HEK293 (cell line): ENCODE results near the gene GPR132.
A peak's percentile ranks its signal among the peaks of the same experiment; 100 is the strongest.

Experiments
- CTCF ChIA-PET: fragments of 350-600 bp; formaldehyde crosslinking; extraction: SDS; loops from one replicate; lab custom pipeline; 2021; ENCODE audit warnings: antibody characterized with exemption; lab: Yijun Ruan, JAX
- POLR2A ChIA-PET: fragments of 300-600 bp; formaldehyde crosslinking; extraction: SDS; loops from one replicate; lab custom pipeline; 2020; ENCODE audit warnings: antibody characterized with exemption, inconsistent platforms; lab: Yijun Ruan, JAX
- H3K27ac ChIP-seq: fragments of 200-500 bp; sonication (Bioruptor generic); 2 replicates; pipeline ENCODE4 v1.5.1; 2014; ENCODE audit warnings: low read depth, low read length, control low read depth, inconsistent platforms; ENCODE audit errors: extremely low read depth
- H3K36me3 ChIP-seq, 2 experiments: fragments of 200-500 bp in 1 of 2; sonication (Bioruptor generic) in 1 of 2; 1 replicate in 1 of 2; 2 replicates in 1 of 2; pipeline ENCODE4 v1.5.1; 2014 to 2017; ENCODE audit warnings: inconsistent platforms in 2 of 2, low read length in 2 of 2; ENCODE audit not compliant: control insufficient read depth in 2 of 2, insufficient read depth in 1 of 2
- H3K4me1 ChIP-seq: fragments of 200-500 bp; sonication (Bioruptor generic); 2 replicates; pipeline ENCODE4 v1.5.1; 2014; ENCODE audit warnings: mild to moderate bottlenecking, low read length, inconsistent platforms; ENCODE audit not compliant: control insufficient read depth, insufficient read depth
- H3K4me3 ChIP-seq: 2 replicates; pipeline ENCODE4 v1.5.1; 2011; ENCODE audit warnings: low read depth, mild to moderate bottlenecking, control low read depth, low read length, moderate library complexity
- H3K9me3 ChIP-seq: fragments of 200-500 bp; sonication (Bioruptor generic); 2 replicates; pipeline ENCODE4 v1.5.1; 2014; ENCODE audit warnings: low read depth, low read length, inconsistent platforms; ENCODE audit not compliant: control insufficient read depth, insufficient read depth
- FEZF1 ChIP-seq: fragments of 450-650 bp; formaldehyde crosslinking; IDR thresholded peaks from 2 replicates; pipeline ENCODE4 v1.5.1; 2016; ENCODE audit warnings: missing biosample characterization, missing genetic modification characterization
- KLF16 ChIP-seq: fragments of 450-650 bp; formaldehyde crosslinking; IDR thresholded peaks from 2 replicates; pipeline ENCODE4 v1.5.1; 2017; ENCODE audit warnings: missing biosample characterization, missing genetic modification characterization
- OSR2 ChIP-seq: fragments of 450-650 bp; formaldehyde crosslinking; IDR thresholded peaks from 2 replicates; pipeline ENCODE4 v1.5.1; 2016; ENCODE audit warnings: missing biosample characterization, missing genetic modification characterization
- PRDM1 ChIP-seq: fragments of 450-650 bp; formaldehyde crosslinking; IDR thresholded peaks from 2 replicates; pipeline ENCODE4; 2016; ENCODE audit warnings: missing biosample characterization, missing genetic modification characterization
- SP3 ChIP-seq: fragments of 450-650 bp; formaldehyde crosslinking; IDR thresholded peaks from 2 replicates; pipeline ENCODE4 v1.5.1; 2016; ENCODE audit warnings: missing biosample characterization, missing genetic modification characterization
- ZBTB17 ChIP-seq: fragments of 450-650 bp; formaldehyde crosslinking; IDR thresholded peaks from 2 replicates; pipeline ENCODE4 v1.5.1; 2016; ENCODE audit warnings: missing biosample characterization, missing genetic modification characterization
- ZNF132 ChIP-seq: fragments of 450-650 bp; formaldehyde crosslinking; IDR thresholded peaks from 2 replicates; pipeline ENCODE4 v1.5.1; 2017; ENCODE audit warnings: missing biosample characterization, missing genetic modification characterization, borderline replicate concordance
- ZNF140 ChIP-seq: fragments of 450-650 bp; formaldehyde crosslinking; IDR thresholded peaks from 2 replicates; pipeline ENCODE4 v1.5.1; 2016; ENCODE audit warnings: missing biosample characterization, missing genetic modification characterization
- ZNF155 ChIP-seq: fragments of 450-650 bp; formaldehyde crosslinking; IDR thresholded peaks from 2 replicates; pipeline ENCODE4 v1.5.1; 2016; ENCODE audit warnings: missing biosample characterization, missing genetic modification characterization
- ZNF169 ChIP-seq: fragments of 450-650 bp; formaldehyde crosslinking; IDR thresholded peaks from 2 replicates; pipeline ENCODE4 v1.5.1; 2016; ENCODE audit warnings: missing biosample characterization, missing genetic modification characterization
- ZNF221 ChIP-seq: fragments of 450-650 bp; formaldehyde crosslinking; IDR thresholded peaks from 2 replicates; pipeline ENCODE4 v1.5.1; 2017; ENCODE audit warnings: missing biosample characterization, missing genetic modification characterization, borderline replicate concordance
- ZNF248 ChIP-seq: fragments of 450-650 bp; formaldehyde crosslinking; IDR thresholded peaks from 2 replicates; pipeline ENCODE4 v1.5.1; 2017; ENCODE audit warnings: missing biosample characterization, missing genetic modification characterization
- ZNF274 ChIP-seq, 2 experiments: fragments of 200-500 bp in 1 of 2; fragments of 450-650 bp in 1 of 2; sonication (Bioruptor generic) in 1 of 2; formaldehyde crosslinking in 1 of 2; IDR thresholded peaks; 2 replicates each; pipeline versions ENCODE4 v1.5.1 to v1.6.1; 2014 to 2016; ENCODE audit warnings: borderline replicate concordance in 1 of 2, inconsistent platforms in 1 of 2, low read length in 1 of 2, missing biosample characterization in 1 of 2, missing genetic modification characterization in 1 of 2
- ZNF324 ChIP-seq: fragments of 450-650 bp; formaldehyde crosslinking; IDR thresholded peaks from 2 replicates; pipeline ENCODE4 v1.5.1; 2016; ENCODE audit warnings: missing biosample characterization, missing genetic modification characterization
- ZNF473 ChIP-seq: fragments of 450-650 bp; formaldehyde crosslinking; IDR thresholded peaks from 2 replicates; pipeline ENCODE4 v1.5.1; 2017; ENCODE audit warnings: missing biosample characterization, missing genetic modification characterization
- ZNF513 ChIP-seq: fragments of 450-650 bp; IDR thresholded peaks from 2 replicates; pipeline ENCODE4 v1.5.1; 2018; ENCODE audit warnings: missing biosample characterization, missing genetic modification characterization
- ZNF514 ChIP-seq: fragments of 450-650 bp; formaldehyde crosslinking; IDR thresholded peaks from 2 replicates; pipeline ENCODE4 v1.5.1; 2016; ENCODE audit warnings: missing biosample characterization, missing genetic modification characterization
- ZNF558 ChIP-seq: fragments of 450-650 bp; formaldehyde crosslinking; IDR thresholded peaks from 2 replicates; pipeline ENCODE4 v1.5.1; 2016; ENCODE audit warnings: missing biosample characterization, missing genetic modification characterization
- ZNF610 ChIP-seq: fragments of 450-650 bp; formaldehyde crosslinking; IDR thresholded peaks from 2 replicates; pipeline ENCODE4 v1.5.1; 2016; ENCODE audit warnings: missing biosample characterization, missing genetic modification characterization, borderline replicate concordance
- ZNF768 ChIP-seq: fragments of 450-650 bp; formaldehyde crosslinking; IDR thresholded peaks from 2 replicates; pipeline ENCODE4 v1.5.1; 2018; ENCODE audit warnings: missing biosample characterization, mild to moderate bottlenecking, missing genetic modification characterization
- ZNF777 ChIP-seq: fragments of 450-650 bp; formaldehyde crosslinking; IDR thresholded peaks from 2 replicates; pipeline ENCODE4 v1.5.1; 2017; ENCODE audit warnings: missing biosample characterization, missing genetic modification characterization, borderline replicate concordance
- ZNF785 ChIP-seq: fragments of 450-650 bp; formaldehyde crosslinking; IDR thresholded peaks from 2 replicates; pipeline ENCODE4 v1.5.1; 2016; ENCODE audit warnings: missing biosample characterization, missing genetic modification characterization
- TF ChIP-seq, protein P1 (sequence below): fragments of 450-650 bp; formaldehyde crosslinking; IDR thresholded peaks from 2 replicates; pipeline ENCODE4 v1.5.1; 2017; ENCODE audit warnings: missing biosample characterization, missing genetic modification characterization
- TF ChIP-seq, protein P2 (sequence below): fragments of 450-650 bp; formaldehyde crosslinking; IDR thresholded peaks from 2 replicates; pipeline ENCODE4 v1.5.1; 2016; ENCODE audit warnings: missing biosample characterization, missing genetic modification characterization

The GPR132 gene

DNA sequence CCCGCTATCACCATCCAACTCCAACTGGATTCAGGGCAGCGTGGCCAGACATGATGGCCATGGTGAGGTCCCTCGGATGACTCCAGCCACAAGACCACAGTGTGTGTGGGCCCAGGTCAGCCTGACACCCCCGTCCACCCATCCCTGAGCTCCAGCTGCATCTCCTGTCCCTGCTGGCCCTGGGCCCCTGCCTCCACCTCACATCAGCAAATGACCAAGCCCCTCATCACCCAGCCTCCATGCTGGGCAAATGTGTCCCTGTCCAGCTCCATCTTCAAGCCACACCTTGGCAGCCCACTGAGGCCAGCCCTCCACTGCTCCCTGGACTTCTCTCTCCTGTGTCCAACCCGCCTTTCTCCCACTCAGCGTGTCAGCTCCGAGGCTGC is 3.2 kb downstream of the GPR132 start (continued):
- TF ChIP-seq ZNF513 (no peak), ZNF221 (no peak)

DNA sequence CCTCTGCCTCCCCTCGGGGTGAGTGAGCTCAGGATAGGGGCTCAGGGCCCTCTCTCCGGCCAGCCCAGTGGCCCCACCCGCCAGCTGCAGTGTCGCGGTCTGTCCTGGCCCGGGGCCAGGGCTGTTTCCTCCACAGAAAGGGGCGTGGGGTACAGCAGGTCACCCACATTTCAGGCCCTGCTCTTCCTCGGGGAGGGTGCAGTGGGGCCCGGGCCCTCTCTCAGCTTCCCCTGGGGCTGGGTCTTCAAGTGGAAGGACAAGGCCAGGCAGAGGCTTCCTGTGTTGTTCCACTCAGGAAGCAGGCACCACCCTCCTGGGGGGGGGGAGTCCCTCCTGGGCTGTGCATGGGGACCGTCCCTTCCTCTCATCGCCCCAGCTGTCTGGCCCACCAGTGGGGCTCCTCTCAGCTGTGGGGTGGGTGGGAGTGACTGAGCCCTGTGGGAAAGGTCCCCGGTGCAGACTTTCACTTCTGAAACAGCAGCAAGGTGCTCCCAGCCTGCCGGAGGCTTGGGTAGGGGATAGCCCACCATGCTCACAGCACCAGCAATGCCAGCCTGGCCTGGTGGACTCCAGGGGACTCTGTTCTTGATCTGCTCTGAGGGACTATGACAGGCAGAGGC is 3.7 kb downstream of the GPR132 start:
- CTCF ChIA-PET: interaction anchor here (1.9 to 2.1 kb wide), 2 partner anchors 15 to 17 kb away, joined by 5 to 7 read pairs; no protein-coding TSS in a partner anchor
- Histone ChIP-seq H3K27ac (no peak overlapping the region), H3K4me3 (no peak overlapping the region), H3K9me3 (no peaks in the 10 kb centered on the region), H3K4me1 (no peaks in the 10 kb centered on the region), H3K36me3 (no peaks in the 10 kb centered on the region)
- TF ChIP-seq, protein P1, sequence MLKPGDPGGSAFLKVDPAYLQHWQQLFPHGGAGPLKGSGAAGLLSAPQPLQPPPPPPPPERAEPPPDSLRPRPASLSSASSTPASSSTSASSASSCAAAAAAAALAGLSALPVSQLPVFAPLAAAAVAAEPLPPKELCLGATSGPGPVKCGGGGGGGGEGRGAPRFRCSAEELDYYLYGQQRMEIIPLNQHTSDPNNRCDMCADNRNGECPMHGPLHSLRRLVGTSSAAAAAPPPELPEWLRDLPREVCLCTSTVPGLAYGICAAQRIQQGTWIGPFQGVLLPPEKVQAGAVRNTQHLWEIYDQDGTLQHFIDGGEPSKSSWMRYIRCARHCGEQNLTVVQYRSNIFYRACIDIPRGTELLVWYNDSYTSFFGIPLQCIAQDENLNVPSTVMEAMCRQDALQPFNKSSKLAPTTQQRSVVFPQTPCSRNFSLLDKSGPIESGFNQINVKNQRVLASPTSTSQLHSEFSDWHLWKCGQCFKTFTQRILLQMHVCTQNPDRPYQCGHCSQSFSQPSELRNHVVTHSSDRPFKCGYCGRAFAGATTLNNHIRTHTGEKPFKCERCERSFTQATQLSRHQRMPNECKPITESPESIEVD (tag by site-specific recombination): no peak
- TF ChIP-seq ZNF610 (tag by site-specific recombination): no peak
- TF ChIP-seq ZNF768 (tag by site-specific recombination): no peak
- TF ChIP-seq ZNF155 (tag by site-specific recombination): no peak
- TF ChIP-seq ZNF248 (tag by site-specific recombination): no peak
- TF ChIP-seq SP3 (tag by site-specific recombination): no peak
- no peak for TF ChIP-seq ZNF169 (tag by site-specific recombination)
- no peak for TF ChIP-seq ZNF514 (tag by site-specific recombination)
- no peak for TF ChIP-seq PRDM1 (tag by site-specific recombination)
- TF ChIP-seq ZNF132 (tag by site-specific recombination): no peak
- no peak for TF ChIP-seq OSR2 (tag by site-specific recombination)
- POLR2A ChIA-PET: no interaction called here

DNA sequence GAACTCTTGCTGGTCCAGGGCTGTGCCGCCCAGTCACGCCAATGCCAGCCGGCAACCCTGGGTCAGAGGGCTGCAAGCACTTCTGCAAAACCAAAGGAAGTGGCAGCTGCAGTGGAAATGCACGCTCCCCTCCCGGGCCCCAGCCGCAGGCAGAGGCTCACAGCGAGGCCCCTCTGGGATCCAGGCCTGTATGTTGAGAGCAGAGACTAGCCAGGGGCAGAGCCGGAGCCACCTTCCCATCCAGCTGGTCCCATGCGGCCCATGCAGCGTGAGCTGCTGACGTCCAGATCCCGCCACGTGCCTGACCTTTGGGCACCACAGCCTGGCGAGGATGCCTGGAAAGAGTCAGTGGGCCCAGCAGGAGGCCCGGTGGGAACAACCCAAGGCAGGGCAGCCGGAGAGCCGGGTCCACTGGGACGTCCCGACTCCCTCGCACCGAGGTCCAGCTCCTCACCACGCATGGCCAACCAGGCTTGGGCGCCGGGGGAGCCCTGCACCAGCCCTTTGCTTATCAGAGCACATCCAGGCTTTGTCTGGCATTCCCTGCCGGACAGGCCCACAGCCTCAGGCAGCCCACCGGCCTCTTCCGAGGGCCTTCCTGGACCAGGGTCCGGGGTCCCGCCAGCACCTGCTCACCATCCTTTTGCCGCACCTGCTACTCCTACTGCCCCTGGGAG is 4.3 kb downstream of the GPR132 start:
- no peak overlapping the region for H3K27ac ChIP-seq
- ChIA-PET CTCF (interaction anchor here (1.9 kb wide), 1 partner anchor 15 kb away, joined by 5 read pairs; no protein-coding TSS in a partner anchor), POLR2A (interaction anchor here (0.6 kb wide), 1 partner anchor 8 kb away, joined by 4 read pairs; no protein-coding TSS in a partner anchor)
- H3K4me1 ChIP-seq: no peaks in the 10 kb centered on the region
- TF ChIP-seq ZNF473 (tag by site-specific recombination) (no peak), ZBTB17 (tag by site-specific recombination) (peak; percentile 75)
- no peaks in the 10 kb centered on the region for H3K36me3 ChIP-seq
- no peak overlapping the region for H3K4me3 ChIP-seq
- no peaks in the 10 kb centered on the region for H3K9me3 ChIP-seq

GRCh38 chr14:105059925-105060565 is 5.2 kb downstream of the GPR132 start:
- Histone ChIP-seq H3K36me3 (no peaks in the 10 kb centered on the region), H3K4me3 (no peak overlapping the region), H3K27ac (no peak overlapping the region), H3K9me3 (no peaks in the 10 kb centered on the region), H3K4me1 (no peaks in the 10 kb centered on the region)
- ChIA-PET CTCF (interaction anchor here (0.9 to 3.8 kb wide), 3 partner anchors 13 to 27 kb away, joined by 4 to 21 read pairs (median 7); no protein-coding TSS in a partner anchor), POLR2A (no interaction called here)
- TF ChIP-seq ZNF558 (tag by site-specific recombination) (no peak), ZNF140 (tag by site-specific recombination) (no peak), ZNF785 (tag by site-specific recombination) (no peak), FEZF1 (tag by site-specific recombination) (no peak), ZNF274 (IDR thresholded peaks at IDR 0.05; ENCODE audit: low read length) (no peak), ZNF274 (tag by site-specific recombination; IDR thresholded peaks at IDR 0.05; ENCODE audit: borderline replicate concordance) (no peak), KLF16 (tag by site-specific recombination) (no peak), ZNF777 (no peak), ZNF324 (no peak)
- TF ChIP-seq, protein P2, sequence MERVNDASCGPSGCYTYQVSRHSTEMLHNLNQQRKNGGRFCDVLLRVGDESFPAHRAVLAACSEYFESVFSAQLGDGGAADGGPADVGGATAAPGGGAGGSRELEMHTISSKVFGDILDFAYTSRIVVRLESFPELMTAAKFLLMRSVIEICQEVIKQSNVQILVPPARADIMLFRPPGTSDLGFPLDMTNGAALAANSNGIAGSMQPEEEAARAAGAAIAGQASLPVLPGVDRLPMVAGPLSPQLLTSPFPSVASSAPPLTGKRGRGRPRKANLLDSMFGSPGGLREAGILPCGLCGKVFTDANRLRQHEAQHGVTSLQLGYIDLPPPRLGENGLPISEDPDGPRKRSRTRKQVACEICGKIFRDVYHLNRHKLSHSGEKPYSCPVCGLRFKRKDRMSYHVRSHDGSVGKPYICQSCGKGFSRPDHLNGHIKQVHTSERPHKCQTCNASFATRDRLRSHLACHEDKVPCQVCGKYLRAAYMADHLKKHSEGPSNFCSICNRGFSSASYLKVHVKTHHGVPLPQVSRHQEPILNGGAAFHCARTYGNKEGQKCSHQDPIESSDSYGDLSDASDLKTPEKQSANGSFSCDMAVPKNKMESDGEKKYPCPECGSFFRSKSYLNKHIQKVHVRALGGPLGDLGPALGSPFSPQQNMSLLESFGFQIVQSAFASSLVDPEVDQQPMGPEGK (tag by site-specific recombination): no peak
